Stimulated activated naive CD8-positive, alpha-beta T cell treated with anti-CD3 and anti-CD28 coated beads, Interleukin-15, Interleukin-2, amounts not matched to agents 100 U/mL and 50 U/mL, for 24 hours (primary cell): ENCODE measurements around the gene PPP1R1B.

ENCODE experiments used
- ATAC-seq: fragments of 150-1000 bp; cut with Tn5 transposase; one replicate; pipeline ENCODE4 v1.10.0; 2021
- DNase-seq: peaks from one replicate; pipeline ENCODE4 v3.0.0; 2021

The PPP1R1B gene

DNA sequence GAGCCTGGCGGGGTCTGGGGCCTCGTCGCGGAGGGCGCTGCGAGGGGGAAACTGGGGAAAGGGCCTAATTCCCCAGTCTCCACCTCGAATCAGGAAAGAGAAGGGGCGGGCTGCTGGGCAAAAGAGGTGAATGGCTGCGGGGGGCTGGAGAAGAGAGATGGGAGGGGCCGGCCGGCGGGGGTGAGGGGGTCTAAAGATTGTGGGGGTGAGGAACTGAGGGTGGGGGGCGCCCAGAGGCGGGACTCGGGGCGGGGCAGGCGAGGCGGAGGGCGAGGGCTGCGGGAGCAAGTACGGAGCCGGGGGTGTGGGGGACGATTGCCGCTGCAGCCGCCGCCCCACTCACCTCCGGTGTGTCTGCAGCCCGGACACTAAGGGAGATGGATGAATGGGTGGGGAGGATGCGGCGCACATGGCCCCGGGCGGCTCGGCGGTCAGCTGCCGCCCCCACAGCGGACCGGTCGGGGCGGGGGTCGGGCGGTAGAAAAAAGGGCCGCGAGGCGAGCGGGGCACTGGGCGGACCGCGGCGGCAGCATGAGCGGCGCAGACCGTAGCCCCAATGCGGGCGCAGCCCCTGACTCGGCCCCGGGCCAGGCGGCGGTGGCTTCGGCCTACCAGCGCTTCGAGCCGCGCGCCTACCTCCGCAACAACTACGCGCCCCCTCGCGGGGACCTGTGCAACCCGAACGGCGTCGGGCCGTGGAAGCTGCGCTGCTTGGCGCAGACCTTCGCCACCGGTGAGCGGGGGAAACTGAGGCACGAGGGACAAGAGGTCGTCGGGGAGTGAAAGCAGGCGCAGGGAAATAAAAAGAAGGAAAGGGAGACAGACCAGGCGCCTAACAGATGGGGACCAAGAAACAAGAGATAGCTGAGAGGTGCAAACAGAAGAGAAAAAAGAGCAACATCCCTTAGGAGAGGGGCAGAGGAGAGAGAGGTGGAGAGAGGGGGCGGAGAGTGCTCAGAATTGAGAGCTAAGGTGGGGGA lies 41.5 kb downstream of the PPP1R1B start, which contains the start of gene PNMT:
TSS of gene PNMT (plus strand) at position 509 of the 980 bp plus-strand sequence. CDS start at position 532, 23 bp downstream.
- DNase-seq: peak; percentile 85
- peak; percentile 63 for ATAC-seq

GRCh38 chr17:39669897-39670735 lies 43.4 kb downstream of the PPP1R1B start:
- DNase-seq: no peak
- ATAC-seq: no peak

GRCh38 chr17:39670746-39671145 lies 44.0 kb downstream of the PPP1R1B start:
- ATAC-seq (no peak), DNase-seq (no peak)

- no peak for ATAC-seq
- DNase-seq: peak; percentile 24
Measured at GRCh38 chr17:39671651-39672521, 45.1 kb downstream of the PPP1R1B start.

GRCh38 chr17:39672522-39673334 lies 46.0 kb downstream of the PPP1R1B start:
- no peak for ATAC-seq

GRCh38 chr17:39673335-39674081 lies 46.8 kb downstream of the PPP1R1B start:
- ATAC-seq (no peak), DNase-seq (no peak)

More at GRCh38 chr17:39672522-39673334, 46.0 kb downstream of the PPP1R1B start:
- no peak for DNase-seq

GRCh38 chr17:39674179-39674578 lies 47.4 kb downstream of the PPP1R1B start:
- ATAC-seq (no peak), DNase-seq (no peak)

- DNase-seq (no peak), ATAC-seq (no peak)
Measured at GRCh38 chr17:39674702-39675389, 48.1 kb downstream of the PPP1R1B start.

DNA sequence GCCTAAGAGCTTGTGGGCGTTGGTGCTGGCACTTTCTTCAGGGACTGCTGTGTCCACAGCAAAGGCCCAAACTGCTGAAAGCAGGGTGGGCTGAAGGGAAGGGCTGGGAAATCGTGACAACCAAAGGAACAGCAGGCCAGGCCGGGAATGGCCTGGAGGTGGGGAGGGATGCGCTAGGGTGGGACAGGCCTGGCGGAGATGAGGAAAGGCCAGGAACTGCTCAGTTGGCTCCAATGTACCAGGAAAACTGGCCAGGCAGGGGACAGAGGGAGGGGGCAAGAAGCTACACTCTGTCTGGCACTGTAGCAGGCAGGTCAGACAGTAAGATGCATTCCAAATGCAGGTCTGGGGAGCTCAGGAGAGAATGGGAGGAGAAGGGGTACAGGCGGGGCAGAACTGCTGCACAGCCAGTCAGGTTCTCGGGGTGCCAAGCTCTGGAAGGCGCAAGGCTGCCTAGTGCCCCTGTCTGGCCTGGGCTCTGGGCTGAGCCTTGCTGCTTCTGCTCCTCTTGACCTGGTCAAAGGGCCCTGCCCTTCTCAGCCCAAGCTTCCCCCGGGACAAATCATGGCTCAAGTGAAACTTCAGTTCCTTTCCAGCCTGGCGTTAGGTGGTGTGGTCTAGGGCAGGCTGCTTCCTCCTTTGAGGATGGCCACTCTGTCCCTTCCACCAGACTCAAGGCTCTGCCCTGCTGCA lies 48.8 kb downstream of the PPP1R1B start:
- ATAC-seq (no peak), DNase-seq (no peak)

DNA sequence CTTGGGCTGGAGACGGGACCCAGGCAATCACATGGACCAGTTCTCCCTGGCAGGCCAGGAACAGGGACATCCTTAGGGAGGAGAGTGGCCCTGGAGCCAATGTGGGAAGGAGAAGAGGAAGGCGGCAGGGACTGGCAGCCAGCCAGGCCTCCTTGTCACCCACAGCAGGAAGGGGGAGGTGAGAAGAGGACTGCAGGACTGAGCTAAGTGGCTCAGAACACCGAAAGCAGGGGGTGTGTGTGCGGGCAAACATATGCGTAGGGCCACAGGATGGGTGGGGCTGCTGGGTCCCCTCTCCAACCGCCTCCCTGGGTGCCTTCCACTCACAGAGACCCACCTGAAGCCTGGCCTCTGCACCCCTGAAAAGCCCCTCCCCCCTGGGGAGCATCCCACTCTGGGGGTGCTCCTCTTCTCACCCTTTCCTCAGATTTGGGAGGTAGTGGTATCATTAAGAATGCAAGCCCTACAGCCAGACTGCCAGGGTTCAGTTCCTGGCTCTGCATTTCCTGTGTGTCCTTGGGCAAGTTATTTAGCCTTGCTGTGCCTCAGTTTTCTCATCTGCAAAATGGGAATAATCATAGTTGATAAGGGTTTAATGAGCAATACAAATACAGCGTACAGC lies 49.6 kb downstream of the PPP1R1B start:
- DNase-seq (peak; percentile 55), ATAC-seq (peak; percentile 61)

DNA sequence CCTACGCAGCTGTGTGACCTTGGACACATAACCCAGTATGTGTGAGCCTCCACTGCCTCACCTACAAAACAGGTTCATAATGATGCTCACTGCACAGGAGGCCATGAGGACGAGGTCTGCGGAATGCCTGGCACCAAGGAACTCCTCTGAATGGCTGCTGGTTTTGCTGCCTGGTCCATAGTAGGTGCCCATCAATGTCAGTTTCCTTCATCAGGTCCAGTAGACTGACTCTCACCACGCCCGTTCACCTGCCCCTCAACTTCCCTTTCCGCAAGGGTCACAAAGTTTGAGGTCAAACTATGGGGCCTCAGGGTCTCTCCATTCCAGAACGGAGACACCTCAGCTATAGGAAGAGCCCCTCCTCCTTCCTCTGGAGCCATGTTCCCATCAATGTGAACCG lies 50.3 kb downstream of the PPP1R1B start:
- DNase-seq: no peak
- no peak for ATAC-seq

GRCh38 chr17:39677542-39678339 lies 51.0 kb downstream of the PPP1R1B start:
- no peak for ATAC-seq
- DNase-seq: no peak

GRCh38 chr17:39678340-39679116 lies 51.8 kb downstream of the PPP1R1B start:
- ATAC-seq: no peak
- DNase-seq: no peak

DNA sequence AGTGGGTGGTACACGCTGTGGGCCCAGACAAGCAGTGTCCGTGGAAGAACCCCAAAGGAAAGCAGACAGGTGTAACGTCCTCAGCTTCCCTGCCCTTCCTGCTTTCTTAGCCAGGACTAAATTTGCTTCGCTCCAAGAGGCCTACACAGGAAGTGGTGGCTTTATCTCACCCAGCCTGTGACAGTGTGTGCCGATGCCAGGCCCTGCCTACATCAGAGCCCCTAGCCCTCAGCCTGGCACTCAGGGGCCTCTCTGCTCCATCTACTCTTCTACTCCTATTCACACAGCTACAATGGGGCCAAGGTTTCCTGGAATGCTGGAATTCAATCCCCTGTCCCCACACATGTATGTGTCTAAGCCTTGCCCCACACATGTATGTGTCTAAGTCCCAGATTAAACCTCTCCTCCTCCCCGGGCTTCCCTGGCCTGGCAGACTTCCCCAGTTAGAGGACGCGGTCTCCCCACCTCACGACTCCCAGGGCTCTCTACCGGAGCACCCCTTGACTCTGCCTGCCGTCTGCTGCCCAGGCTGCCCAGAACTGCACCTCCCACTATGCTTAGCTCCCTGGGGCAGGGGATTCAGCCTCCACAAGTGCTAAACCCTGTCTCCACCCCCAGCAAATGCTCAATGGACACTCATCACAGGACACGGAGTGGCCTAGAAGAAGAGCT lies 52.9 kb downstream of the PPP1R1B start:
- ATAC-seq (peak; percentile 60), DNase-seq (peak; percentile 49)

DNA sequence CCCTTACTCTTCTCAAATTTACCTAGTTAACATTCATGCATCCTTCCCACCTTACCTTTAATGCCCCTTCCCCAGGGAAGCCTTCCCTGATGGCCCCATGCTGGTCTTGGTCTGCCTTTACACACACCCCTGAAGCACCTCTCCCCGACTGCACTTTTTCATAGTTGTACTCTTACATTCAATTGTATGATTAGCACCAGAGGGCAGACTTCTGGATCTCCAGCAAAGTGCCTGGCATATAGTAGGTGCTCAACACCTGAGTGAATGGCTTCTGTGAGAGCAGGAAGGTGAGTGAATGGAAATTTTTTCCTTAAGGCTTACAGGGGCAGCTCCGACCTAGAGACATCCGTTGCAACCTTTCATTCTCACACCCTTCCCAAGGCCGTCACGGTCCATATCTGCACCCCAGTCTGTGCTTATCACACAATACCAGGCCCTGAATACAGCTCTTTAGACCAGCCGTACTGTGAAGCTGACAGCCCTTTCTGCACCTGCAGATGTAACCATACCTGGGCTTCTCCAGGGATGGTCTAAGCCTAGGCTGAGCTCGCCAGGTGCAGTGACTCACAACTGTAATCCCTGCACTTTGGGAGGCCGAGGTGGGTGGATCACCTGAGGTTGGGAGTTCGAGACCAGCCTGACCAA lies 56.7 kb downstream of the PPP1R1B start:
- DNase-seq: no peak
- ATAC-seq: no peak
